ENCODE results near the gene PLEKHG2.

DNA sequence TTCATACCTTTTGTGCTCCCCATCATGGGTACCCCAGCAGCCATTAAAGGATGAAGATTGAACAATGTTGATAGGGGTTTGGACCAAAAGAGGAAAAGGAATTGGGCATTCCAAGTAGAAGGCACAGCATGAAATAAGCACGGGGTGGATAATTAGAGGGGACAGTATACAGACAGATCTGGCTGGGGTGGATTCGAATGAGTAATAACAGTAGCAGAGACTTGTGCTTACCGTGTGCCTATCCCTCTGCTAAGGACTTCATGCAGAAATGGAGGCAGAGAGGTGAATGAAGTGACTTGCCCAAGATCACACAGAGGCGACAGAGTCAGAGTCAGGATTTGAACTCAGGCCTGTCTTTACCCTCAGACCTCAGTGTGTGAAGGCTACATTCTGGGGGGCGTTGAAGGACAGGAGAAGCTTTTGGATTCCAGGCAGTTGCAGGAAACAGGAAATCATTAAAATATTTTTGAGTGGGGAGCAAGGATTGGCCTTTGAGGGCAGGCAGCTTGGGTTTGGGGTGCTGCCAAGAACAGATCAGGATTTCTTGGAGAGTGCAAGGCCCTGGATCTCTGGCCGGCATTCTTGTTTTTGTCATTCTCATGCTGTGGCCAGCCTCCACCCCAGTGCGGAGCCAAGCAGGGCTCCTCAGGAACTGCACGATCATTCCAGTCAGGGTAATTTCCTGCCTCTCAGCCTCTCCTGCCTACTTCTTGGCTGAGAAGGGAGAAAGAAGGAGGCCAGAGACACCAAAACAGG lies 40.2 kb upstream of the PLEKHG2 start:
- no peak for TF ChIP-seq GABPA (tag; conservative IDR thresholded peaks at IDR 0.05; ENCODE audit: low read depth)
- TF ChIP-seq ZNF232 (CRISPR knock-in tag; IDR thresholded peaks at IDR 0.05) = no peak
- no peak for TF ChIP-seq POLR2AphosphoS5 (IDR thresholded peaks at IDR 0.05; ENCODE audit: control insufficient read depth, insufficient read depth, low read depth, low read length)
- no peak for TF ChIP-seq CHD2 (IDR thresholded peaks at IDR 0.05; ENCODE audit: low read depth, low read length)
- no peak for TF ChIP-seq SMAD4 (CRISPR knock-in tag; conservative IDR thresholded peaks at IDR 0.05)
- TF ChIP-seq FOXP4 (CRISPR knock-in tag; IDR thresholded peaks at IDR 0.05; ENCODE audit: borderline replicate concordance) = no peak
- TF ChIP-seq SMARCE1 (IDR thresholded peaks at IDR 0.05) = no peak
- no peak for TF ChIP-seq EZH2 (IDR thresholded peaks at IDR 0.05; ENCODE audit: borderline replicate concordance, low read depth, low read length)
